GM21526 (cell line): ENCODE results near the gene AMER3.

Experiments
- ATAC-seq: cut with Tn5 transposase; IDR thresholded peaks from one replicate; pipeline ENCODE4 v1.9.1; 2021; ENCODE audit warnings: moderate library complexity; ENCODE audit not compliant: unreplicated experiment, low FRiP score

The AMER3 gene

GRCh38 chr2:130814931-130815680, 59.8 kb downstream of the AMER3 start:
- no peak for ATAC-seq
